HG02798 (cell line): ENCODE results near the gene CHRD.

Source experiments
- ATAC-seq: cut with Tn5 transposase; IDR thresholded peaks from one replicate; pipeline ENCODE4 v1.9.1; 2021; ENCODE audit warnings: mild to moderate bottlenecking; ENCODE audit not compliant: unreplicated experiment, poor library complexity

CHRD gene

GRCh38 chr3:184360070-184360928 lies 19.6 kb upstream of the CHRD start:
- ATAC-seq, result no peak

- peak; percentile 4 for ATAC-seq
These were observed 18.8 kb upstream of the CHRD start for GRCh38 chr3:184360929-184361531.

- peak; percentile 48 for ATAC-seq
These were observed 18.3 kb upstream of the CHRD start, which contains the start of the genes CLCN2 and POLR2H for GRCh38 chr3:184361532-184361931. TSS of gene CLCN2 (minus strand) at chr3:184361605. CDS start at chr3:184361479, 126 bp downstream. TSS of gene POLR2H (plus strand) at chr3:184361710. CDS start at chr3:184363493, 1,783 bp downstream.

- no peak for ATAC-seq
These were observed 17.8 kb upstream of the CHRD start for GRCh38 chr3:184361932-184362667.

GRCh38 chr3:184362668-184363546 lies 16.9 kb upstream of the CHRD start:
- ATAC-seq, result peak; percentile 88

GRCh38 chr3:184366619-184367289 lies 13.1 kb upstream of the CHRD start:
- no peak for ATAC-seq

- no peak for ATAC-seq
These were observed 11.7 kb upstream of the CHRD start for GRCh38 chr3:184368116-184368515.

DNA sequence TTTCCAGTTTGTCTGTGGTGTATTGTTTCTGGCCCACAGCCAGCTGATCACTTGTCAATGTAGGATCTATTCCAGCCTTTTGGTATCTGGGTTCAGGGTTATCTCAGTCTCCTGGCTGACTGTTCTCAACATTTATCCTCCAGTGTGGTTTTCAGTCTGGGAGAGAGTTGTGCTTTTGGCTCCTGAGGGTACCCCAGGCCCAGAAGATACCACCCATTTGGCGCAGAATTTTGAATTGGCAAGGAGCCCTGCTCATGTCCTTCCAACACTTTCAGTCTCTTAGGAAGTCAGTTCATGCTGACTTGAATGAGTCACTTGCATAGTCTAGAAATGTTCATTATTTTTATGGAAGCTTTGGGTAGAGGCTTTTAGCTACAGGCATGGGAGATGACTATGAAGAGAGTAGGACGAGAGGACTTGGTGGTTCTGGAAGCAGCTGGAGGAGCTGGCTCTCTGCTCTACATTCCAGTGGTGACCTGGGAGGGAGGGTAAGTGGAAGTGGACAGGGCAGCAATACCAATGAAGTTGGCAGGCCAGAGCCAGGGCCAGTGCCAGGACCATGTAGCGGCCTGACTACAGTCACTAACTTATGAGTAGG lies 11.2 kb upstream of the CHRD start:
- ATAC-seq, result no peak

- peak; percentile 68 for ATAC-seq
These were observed 8.3 kb upstream of the CHRD start for GRCh38 chr3:184371570-184372018.

- ATAC-seq, result no peak
These were observed 7.5 kb upstream of the CHRD start for GRCh38 chr3:184372296-184372821.

GRCh38 chr3:184372911-184373310 lies 6.9 kb upstream of the CHRD start:
- ATAC-seq, result no peak

GRCh38 chr3:184373422-184373821 lies 6.4 kb upstream of the CHRD start:
- ATAC-seq, result no peak

- no peak for ATAC-seq
These were observed 4.0 kb upstream of the CHRD start for GRCh38 chr3:184375747-184376461.

GRCh38 chr3:184377374-184377773 lies 2.5 kb upstream of the CHRD start:
- ATAC-seq, result no peak

DNA sequence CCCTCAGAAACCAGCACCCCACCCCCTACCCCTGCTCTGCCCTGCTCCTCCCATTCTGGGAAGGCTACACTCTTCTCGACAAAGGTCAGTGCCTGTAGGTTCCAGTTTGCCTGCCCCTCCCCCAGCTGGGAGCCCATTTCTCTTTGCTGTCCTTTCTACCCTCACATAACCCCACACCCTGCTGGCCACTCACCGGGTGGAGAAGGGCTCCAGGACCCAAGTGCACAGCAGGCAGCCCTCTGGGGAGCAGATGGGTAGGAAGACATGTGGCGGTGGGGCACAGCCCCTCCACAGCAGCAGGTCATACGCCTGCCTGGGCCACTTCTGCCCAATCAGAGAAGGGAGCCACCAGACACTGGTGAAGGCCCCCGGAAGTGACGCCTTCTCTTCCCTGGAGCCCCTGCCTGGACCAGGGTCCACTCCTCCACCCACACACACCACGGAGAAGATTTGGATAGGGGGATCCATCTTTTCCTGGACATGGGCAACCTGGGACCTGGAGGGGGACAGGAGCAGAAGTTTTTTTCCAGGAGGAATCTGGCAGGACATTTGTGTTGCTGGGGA lies 1.9 kb upstream of the CHRD start, which contains the start of gene THPO:
Gene THPO, minus strand, starts transcription at position 326 of the 564 bp plus-strand sequence. CDS start 1,948 bp downstream, outside the sequence.
- no peak for ATAC-seq

GRCh38 chr3:184378651-184379357 lies 1.1 kb upstream of the CHRD start:
- no peak for ATAC-seq

DNA sequence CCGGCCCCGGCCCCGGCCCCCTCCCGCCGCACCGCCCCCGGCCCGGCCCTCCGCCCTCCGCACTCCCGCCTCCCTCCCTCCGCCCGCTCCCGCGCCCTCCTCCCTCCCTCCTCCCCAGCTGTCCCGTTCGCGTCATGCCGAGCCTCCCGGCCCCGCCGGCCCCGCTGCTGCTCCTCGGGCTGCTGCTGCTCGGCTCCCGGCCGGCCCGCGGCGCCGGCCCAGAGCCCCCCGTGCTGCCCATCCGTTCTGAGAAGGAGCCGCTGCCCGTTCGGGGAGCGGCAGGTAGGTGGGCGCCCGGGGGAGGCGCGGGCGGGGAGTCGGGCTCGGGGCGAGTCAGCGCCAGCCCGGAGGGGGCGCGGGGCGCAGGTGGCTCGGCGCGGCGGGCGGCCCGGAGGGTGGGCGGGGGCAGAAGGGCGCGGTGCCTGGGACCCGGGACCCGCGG lies 352 bp downstream of the CHRD start:
- ATAC-seq, result no peak
